Neural cell (in vitro differentiated cells): Measurements from ENCODE around the gene ZNF529. TPM values are rescaled to one million over a fixed set of nuclear protein-coding genes. Genes with fewer than 3 reads are reported as not detected.
"Not testable (repeated sequence)": the region's sequence is repeated elsewhere in the genome, so short reads cannot be mapped to it uniquely, and the experiment has no call there.

Experiments
- H2AFZ ChIP-seq: fragments of 200-600, 300-800 bp; sonication (generic), shearing (Covaris generic); 2 replicates; pipeline ENCODE4 v1.6.0; 2014; ENCODE audit warnings: low read depth, mild to moderate bottlenecking, antibody characterized with exemption, low read length, moderate library complexity
- H3F3A ChIP-seq: fragments of 200-600 bp; shearing (Covaris generic); 2 replicates; pipeline ENCODE4 v1.6.1; 2016; ENCODE audit warnings: mild to moderate bottlenecking, moderate library complexity, mixed read lengths, antibody characterized with exemption, low read length; ENCODE audit not compliant: insufficient read depth, poor library complexity, severe bottlenecking
- H3K27ac ChIP-seq: fragments of 200-600, 300-800 bp; sonication (generic), shearing (Covaris generic); 2 replicates; pipeline ENCODE4 v1.5.1; 2014; ENCODE audit warnings: mild to moderate bottlenecking, low read length, moderate library complexity
- H3K27me3 ChIP-seq: fragments of 300-800, 200-600 bp; sonication (generic), shearing (Covaris generic); 2 replicates; pipeline ENCODE4 v1.6.0; 2014; ENCODE audit warnings: mild to moderate bottlenecking, low read depth, low read length, moderate library complexity; ENCODE audit not compliant: insufficient read depth
- H3K36me3 ChIP-seq: fragments of 300-800, 200-600 bp; sonication (generic), shearing (Covaris generic); 2 replicates; pipeline ENCODE4 v1.5.1; 2014; ENCODE audit warnings: mild to moderate bottlenecking, antibody characterized with exemption, low read length, moderate library complexity; ENCODE audit not compliant: insufficient read depth
- H3K4me2 ChIP-seq: fragments of 300-800, 200-600 bp; sonication (generic), shearing (Covaris generic); 2 replicates; pipeline ENCODE4 v1.6.0; 2014; ENCODE audit warnings: mild to moderate bottlenecking, low read length
- H3K4me3 ChIP-seq: fragments of 300-800, 200-600 bp; sonication (generic), shearing (Covaris generic); 2 replicates; pipeline ENCODE4 v1.5.1; 2014; ENCODE audit warnings: mild to moderate bottlenecking, low read length, moderate library complexity
- H3K79me2 ChIP-seq: fragments of 200-600 bp; shearing (Covaris generic); replicated peaks from 2 replicates; pipeline ENCODE4 v1.6.0; 2014; ENCODE audit warnings: mild to moderate bottlenecking, low read length, moderate library complexity; ENCODE audit not compliant: insufficient read depth
- H3K9ac ChIP-seq: fragments of 300-800, 200-600 bp; sonication (generic), shearing (Covaris generic); 2 replicates; pipeline ENCODE4 v1.6.1; 2016; ENCODE audit warnings: mild to moderate bottlenecking, low read length, mixed read lengths
- H3K9me2 ChIP-seq: fragments of 200-600 bp; shearing (Covaris generic); 2 replicates; pipeline ENCODE4 v1.6.1; 2016; ENCODE audit warnings: mild to moderate bottlenecking, low read length, mixed read lengths; ENCODE audit not compliant: insufficient read depth
- H3K9me3 ChIP-seq: fragments of 200-600, 300-800 bp; sonication (generic), shearing (Covaris generic); 2 replicates; pipeline ENCODE4 v1.6.1; 2016; ENCODE audit warnings: mild to moderate bottlenecking, mixed run types, low read length, moderate library complexity, mixed read lengths
- H4K20me1 ChIP-seq: fragments of 200-600 bp; shearing (Covaris generic); 2 replicates; pipeline ENCODE4 v1.6.1; 2016; ENCODE audit warnings: mild to moderate bottlenecking, mixed run types; ENCODE audit not compliant: insufficient read depth
- MXI1 ChIP-seq: fragments of 450-650 bp; conservative IDR thresholded peaks from 2 replicates; pipeline ENCODE4 v1.6.1; 2014; ENCODE audit warnings: antibody characterized with exemption, mild to moderate bottlenecking; ENCODE audit not compliant: poor library complexity, severe bottlenecking
- POLR2AphosphoS5 ChIP-seq: IDR thresholded peaks from 2 replicates; pipeline ENCODE4 v1.6.1; 2012
- RAD21 ChIP-seq: fragments of 450-650 bp; conservative IDR thresholded peaks from 2 replicates; pipeline ENCODE4 v1.6.1; 2014; ENCODE audit warnings: antibody characterized with exemption, mild to moderate bottlenecking, moderate library complexity
- REST ChIP-seq: IDR thresholded peaks from 2 replicates; pipeline ENCODE4 v1.6.1; 2012; ENCODE audit warnings: borderline replicate concordance
- SMC3 ChIP-seq: fragments of 450-650 bp; conservative IDR thresholded peaks from 2 replicates; pipeline ENCODE4 v1.6.1; 2014; ENCODE audit warnings: antibody characterized with exemption, mild to moderate bottlenecking, moderate library complexity; ENCODE audit not compliant: poor library complexity
- TAF1 ChIP-seq: IDR thresholded peaks from 2 replicates; pipeline ENCODE4 v1.6.1; 2012; ENCODE audit warnings: low read depth
- polyA plus RNA-seq: library from polyadenylated mRNA; depleted of rRNA; stranded (reverse); fragments of >200 nt; gene quantifications from 2 replicates; pipeline ENCODE4 v1.2.3, GENCODE V29; 2014

Gene ZNF529
- polyA plus RNA-seq, 1 donor from 2014 or later = 54.5 TPM

GRCh38 chr19:36605101-36605876 lies 32.2 kb upstream of the ZNF529 start, which contains the start of gene ZNF382:
ZNF382 (plus strand) TSS chr19:36605313; CDS start chr19:36609915, 4,602 bp downstream.
- Histone ChIP-seq H2AFZ (peak within 1 kb of the TSS; percentile 99), H3K27me3 (no peaks in the 10 kb centered on the region), H3K4me3 (peak within 1 kb of the TSS; percentile 96), H3F3A (no peaks in the 10 kb centered on the region), H3K9ac (peak within 1 kb of the TSS; percentile 98), H3K4me2 (peak within 1 kb of the TSS; percentile 66), H3K27ac (peak within 1 kb of the TSS; percentile 94), H3K79me2 (peaks cover 37% of the 10 kb centered on the region), H3K36me3 (peaks cover 7% of the 10 kb centered on the region), H3K9me2 (no peaks in the 10 kb centered on the region), H3K9me3 (peaks cover 11% of the 10 kb centered on the region), H4K20me1 (no peaks in the 10 kb centered on the region)
- TF ChIP-seq TAF1 (no peak), POLR2AphosphoS5 (peak; percentile 84), SMC3 (no peak), REST (no peak), MXI1 (peak; percentile 67), RAD21 (no peak)

- Histone ChIP-seq H3F3A (no peaks in the 10 kb centered on the region), H3K4me3 (peak overlapping the region; percentile 96), H3K9me3 (peaks cover 11% of the 10 kb centered on the region), H3K27me3 (no peaks in the 10 kb centered on the region), H3K36me3 (peaks cover 7% of the 10 kb centered on the region), H3K4me2 (peak overlapping the region; percentile 65), H3K79me2 (peaks cover 40% of the 10 kb centered on the region), H4K20me1 (no peaks in the 10 kb centered on the region), H3K27ac (peak overlapping the region; percentile 94), H3K9ac (peak overlapping the region; percentile 98), H2AFZ (peak overlapping the region; percentile 99), H3K9me2 (no peaks in the 10 kb centered on the region)
- TF ChIP-seq MXI1 (peak; percentile 52), RAD21 (no peak)
These were observed 31.6 kb upstream of the ZNF529 start for GRCh38 chr19:36604656-36605100.

- not testable (repeated sequence) for H3K27ac ChIP-seq, H3K27me3 ChIP-seq, H3K9me2 ChIP-seq, H2AFZ ChIP-seq, H3F3A ChIP-seq, H4K20me1 ChIP-seq, H3K4me2 ChIP-seq, H3K9me3 ChIP-seq, H3K4me3 ChIP-seq, H3K36me3 ChIP-seq, H3K9ac ChIP-seq
- H3K79me2 ChIP-seq = peaks cover 44% of the 10 kb centered on the region
These were observed 29.6 kb upstream of the ZNF529 start for GRCh38 chr19:36602681-36603080.
